OCI-LY1 (cell line): ENCODE results near the gene ALDH3A2.

Source experiments
- H2AFZ ChIP-seq: fragments of 200-600 bp; sonication (generic), shearing (Covaris generic); 2 replicates; pipeline ENCODE4 v1.6.0; 2014; ENCODE audit warnings: antibody characterized with exemption, mild to moderate bottlenecking, low read length
- H3F3A ChIP-seq: fragments of 200-600 bp; sonication (generic), shearing (Covaris generic); 2 replicates; pipeline ENCODE4 v1.6.0; 2014; ENCODE audit warnings: mild to moderate bottlenecking, antibody characterized with exemption, low read length, moderate library complexity; ENCODE audit not compliant: insufficient read depth
- H3K27ac ChIP-seq: fragments of 200-600 bp; sonication (generic); 2 replicates; pipeline ENCODE4 v1.5.1; 2014; ENCODE audit warnings: low read length, mixed run types, mild to moderate bottlenecking, low read depth; ENCODE audit not compliant: poor library complexity, severe bottlenecking
- H3K27me3 ChIP-seq: fragments of 200-600 bp; sonication (generic); 2 replicates; pipeline ENCODE4 v1.6.0; 2014; ENCODE audit warnings: antibody characterized with exemption, mild to moderate bottlenecking, low read length, moderate library complexity; ENCODE audit not compliant: insufficient read depth
- H3K36me3 ChIP-seq: fragments of 200-600 bp; sonication (generic); 2 replicates; pipeline ENCODE4 v1.6.1; 2014; ENCODE audit warnings: mild to moderate bottlenecking, antibody characterized with exemption, low read length, moderate library complexity, mixed read lengths; ENCODE audit not compliant: insufficient read depth
- H3K4me1 ChIP-seq: fragments of 200-600 bp; sonication (generic); 2 replicates; pipeline ENCODE4 v1.5.1; 2014; ENCODE audit warnings: mild to moderate bottlenecking, low read length, moderate library complexity; ENCODE audit not compliant: insufficient read depth, severe bottlenecking
- H3K4me2 ChIP-seq: fragments of 200-600 bp; sonication (generic), shearing (Covaris generic); 2 replicates; pipeline ENCODE4 v1.6.1; 2014; ENCODE audit warnings: low read length
- H3K4me3 ChIP-seq: fragments of 200-600 bp; sonication (generic); 2 replicates; pipeline ENCODE4 v1.5.1; 2014; ENCODE audit warnings: low read length, low read depth, mild to moderate bottlenecking, mixed read lengths; ENCODE audit not compliant: poor library complexity, severe bottlenecking
- H3K79me2 ChIP-seq: fragments of 200-600 bp; shearing (Covaris generic); 2 replicates; pipeline ENCODE4 v1.6.1; 2016; ENCODE audit warnings: mixed run types, low read length, mixed read lengths; ENCODE audit not compliant: insufficient read depth
- H3K9ac ChIP-seq: fragments of 200-600 bp; sonication (generic), shearing (Covaris generic); 2 replicates; pipeline ENCODE4 v1.6.1; 2014; ENCODE audit warnings: mild to moderate bottlenecking, low read length, mixed read lengths
- H3K9me2 ChIP-seq: fragments of 200-600 bp; sonication (generic), shearing (Covaris generic); 2 replicates; pipeline ENCODE4 v1.6.1; 2014; ENCODE audit warnings: low read depth, mild to moderate bottlenecking, low read length, mixed read lengths
- H3K9me3 ChIP-seq: fragments of 200-600 bp; shearing (Covaris generic); 2 replicates; pipeline ENCODE4 v1.6.1; 2014; ENCODE audit warnings: low read length, mixed read lengths
- H4K20me1 ChIP-seq: fragments of 200-600 bp; sonication (generic), shearing (Covaris generic); 2 replicates; pipeline ENCODE4 v1.6.0; 2016; ENCODE audit warnings: mild to moderate bottlenecking, low read length; ENCODE audit not compliant: insufficient read depth
- CTCF ChIP-seq: fragments of 200-600 bp; sonication (generic), shearing (Covaris generic); IDR thresholded peaks from 2 replicates; pipeline ENCODE4 v1.5.1; 2017; ENCODE audit warnings: mild to moderate bottlenecking, antibody characterized with exemption, low read length, moderate library complexity, mixed read lengths
- EZH2 ChIP-seq: fragments of 200-600 bp; sonication (generic), shearing (Covaris generic); IDR thresholded peaks from 2 replicates; pipeline ENCODE4 v1.8.0; 2017; ENCODE audit warnings: borderline replicate concordance, mixed run types, mild to moderate bottlenecking, antibody characterized with exemption, low read length, moderate library complexity, mixed read lengths

The ALDH3A2 gene

GRCh38 chr17:19713462-19713861 is 64.9 kb downstream of the ALDH3A2 start:
- Histone ChIP-seq H3K27me3 (no peaks in the 10 kb centered on the region), H3K9me3 (no peaks in the 10 kb centered on the region), H2AFZ (no peak overlapping the region), H3K79me2 (no peaks in the 10 kb centered on the region), H3K4me3 (no peak overlapping the region), H3K27ac (no peak overlapping the region), H3K4me1 (no peaks in the 10 kb centered on the region), H3K36me3 (no peaks in the 10 kb centered on the region), H3K4me2 (no peak overlapping the region), H3F3A (no peaks in the 10 kb centered on the region), H3K9me2 (no peaks in the 10 kb centered on the region), H4K20me1 (no peaks in the 10 kb centered on the region), H3K9ac (no peak overlapping the region)
- TF ChIP-seq EZH2 (no peak), CTCF (no peak)

- Histone ChIP-seq H2AFZ (no peak overlapping the region), H3K4me3 (no peak overlapping the region), H3K27me3 (no peaks in the 10 kb centered on the region), H3F3A (no peaks in the 10 kb centered on the region), H3K79me2 (no peaks in the 10 kb centered on the region), H3K9me3 (no peaks in the 10 kb centered on the region), H3K9ac (no peak overlapping the region), H3K36me3 (no peaks in the 10 kb centered on the region), H3K4me2 (no peak overlapping the region), H3K9me2 (no peaks in the 10 kb centered on the region), H3K27ac (no peak overlapping the region), H4K20me1 (no peaks in the 10 kb centered on the region), H3K4me1 (no peaks in the 10 kb centered on the region)
- TF ChIP-seq EZH2 (no peak), CTCF (no peak)
Observed at GRCh38 chr17:19713901-19714361, 65.4 kb downstream of the ALDH3A2 start.

- H2AFZ ChIP-seq, result no peak overlapping the region
- no peak overlapping the region for H3K4me2 ChIP-seq
- no peaks in the 10 kb centered on the region for H3K36me3 ChIP-seq
- H3K4me3 ChIP-seq, result no peak overlapping the region
- TF ChIP-seq EZH2 (no peak), CTCF (no peak)
- no peaks in the 10 kb centered on the region for H3K79me2 ChIP-seq
- H3F3A ChIP-seq, result no peaks in the 10 kb centered on the region
- no peaks in the 10 kb centered on the region for H3K9me3 ChIP-seq
- no peak overlapping the region for H3K9ac ChIP-seq
- no peaks in the 10 kb centered on the region for H3K27me3 ChIP-seq
- H4K20me1 ChIP-seq, result no peaks in the 10 kb centered on the region
- no peaks in the 10 kb centered on the region for H3K4me1 ChIP-seq
- H3K27ac ChIP-seq, result no peak overlapping the region
- no peaks in the 10 kb centered on the region for H3K9me2 ChIP-seq
Observed at GRCh38 chr17:19714542-19715411, 66.2 kb downstream of the ALDH3A2 start.
